HepG2 (cell line): ENCODE results near the gene SBNO2. TPM values are rescaled to one million over a fixed set of nuclear protein-coding genes. Genes with fewer than 3 reads are reported as not detected.

Source experiments
- AKAP8 ChIP-seq: sonication (generic); formaldehyde crosslinking; IDR thresholded peaks from 2 replicates; pipeline ENCODE4 v1.5.1; 2020; ENCODE audit warnings: mild to moderate bottlenecking, missing genetic modification reagents
- GPN1 ChIP-seq: sonication (generic); formaldehyde crosslinking; IDR thresholded peaks from 2 replicates; pipeline ENCODE4 v1.5.1; 2020; ENCODE audit warnings: missing genetic modification reagents, borderline replicate concordance
- HCFC1 ChIP-seq: fragments of 150-350 bp; IDR thresholded peaks from 2 replicates; pipeline ENCODE4 v1.6.1; 2014; ENCODE audit warnings: low read depth, low read length
- MED13 ChIP-seq: sonication (generic); formaldehyde crosslinking; IDR thresholded peaks from 2 replicates; pipeline ENCODE4 v1.5.0; 2020; ENCODE audit warnings: missing genetic modification reagents
- PHF21A ChIP-seq: sonication (generic); formaldehyde crosslinking; IDR thresholded peaks from 2 replicates; pipeline ENCODE4 v1.5.0; 2020; ENCODE audit warnings: mild to moderate bottlenecking, missing genetic modification reagents
- SRF ChIP-seq: IDR thresholded peaks from 2 replicates; pipeline ENCODE4 v1.6.1; 2011; ENCODE audit warnings: mild to moderate bottlenecking, low read depth, low read length, moderate library complexity
- ZBTB20 ChIP-seq: sonication (generic); formaldehyde crosslinking; IDR thresholded peaks from 2 replicates; pipeline ENCODE4 v1.8.1; 2023; ENCODE audit warnings: missing genetic modification reagents, low read depth, mild to moderate bottlenecking, borderline replicate concordance
- ZFP37 ChIP-seq: sonication (generic); formaldehyde crosslinking; IDR thresholded peaks from 2 replicates; pipeline ENCODE4 v1.4.0; 2020; ENCODE audit warnings: missing genetic modification reagents, borderline replicate concordance
- ZNF530 ChIP-seq: sonication (generic); formaldehyde crosslinking; IDR thresholded peaks from 2 replicates; pipeline ENCODE4 v1.5.0; 2020; ENCODE audit warnings: low read depth, mild to moderate bottlenecking, missing genetic modification reagents
- ZNF570 ChIP-seq: sonication (generic); formaldehyde crosslinking; IDR thresholded peaks from 2 replicates; pipeline ENCODE4 v1.4.0; 2020; ENCODE audit warnings: mild to moderate bottlenecking, missing genetic modification reagents, borderline replicate concordance
- ZNF614 ChIP-seq: IDR thresholded peaks from 2 replicates; pipeline ENCODE4 v1.6.1; 2018; ENCODE audit warnings: missing biosample characterization, missing genetic modification reagents, inconsistent platforms, borderline replicate concordance
- ZNF747 ChIP-seq: sonication (generic); formaldehyde crosslinking; IDR thresholded peaks from 2 replicates; pipeline ENCODE4 v1.8.1; 2023; ENCODE audit warnings: missing genetic modification reagents, mild to moderate bottlenecking, borderline replicate concordance
- ZNF761 ChIP-seq: sonication (generic); formaldehyde crosslinking; conservative IDR thresholded peaks from 2 replicates; pipeline ENCODE4 v1.4.0; 2020; ENCODE audit warnings: mild to moderate bottlenecking, missing genetic modification reagents
- polyA plus RNA-seq, 8 experiments: library from polyadenylated mRNA; depleted of rRNA in 3 of 8; stranded (reverse) in 7 of 8; unstranded in 1 of 8; fragments of >200 nt; fragmentation: Illumina TruSeq in 4 of 8; extraction: Trizol in 4 of 8; gene quantifications; 2 replicates each; pipeline versions ENCODE4 v1.2.1 to v1.2.3, GENCODE V29; 2011 to 2016; ENCODE audit warnings: low read depth in 4 of 8, missing spikeins in 1 of 8, mixed read lengths in 1 of 8; ENCODE audit not compliant: insufficient read depth in 1 of 8
- total RNA-seq, 5 experiments: library from RNA; depleted of rRNA; stranded (reverse); fragments of >200 nt; fragmentation: Illumina TruSeq; extraction: Trizol; gene quantifications; 2 replicates each; pipeline ENCODE4 v1.2.3, GENCODE V29; 2016; ENCODE audit warnings: low read depth in 1 of 5
- TF ChIP-seq, protein P1 (sequence below): sonication (generic); formaldehyde crosslinking; IDR thresholded peaks from 2 replicates; pipeline ENCODE4 v1.5.1; 2020; ENCODE audit warnings: mild to moderate bottlenecking, moderate library complexity, missing genetic modification reagents
- TF ChIP-seq, protein P2 (sequence below): fragments of 450-650 bp; IDR thresholded peaks from 2 replicates; pipeline ENCODE4 v1.6.1; 2017; ENCODE audit warnings: mild to moderate bottlenecking
- TF ChIP-seq, protein P3 (sequence below): sonication (generic); formaldehyde crosslinking; IDR thresholded peaks from 2 replicates; pipeline ENCODE4 v1.8.1; 2023; ENCODE audit warnings: mild to moderate bottlenecking, inconsistent platforms, moderate library complexity, missing genetic modification reagents, borderline replicate concordance
- TF ChIP-seq, protein P4 (sequence below): sonication (generic); formaldehyde crosslinking; IDR thresholded peaks from 2 replicates; pipeline ENCODE4 v1.8.1; 2023; ENCODE audit warnings: mild to moderate bottlenecking, missing genetic modification reagents
- TF ChIP-seq, protein P5 (sequence below): sonication (generic); formaldehyde crosslinking; conservative IDR thresholded peaks from 2 replicates; pipeline ENCODE4 v1.8.1; 2023; ENCODE audit warnings: missing genetic modification reagents

The SBNO2 gene
- total and polyA plus RNA-seq, 2 of the 13 experiments (the other 11 are each of a cell fraction or from before 2014, with no cell fraction given): 8.6 to 10.4 TPM

DNA sequence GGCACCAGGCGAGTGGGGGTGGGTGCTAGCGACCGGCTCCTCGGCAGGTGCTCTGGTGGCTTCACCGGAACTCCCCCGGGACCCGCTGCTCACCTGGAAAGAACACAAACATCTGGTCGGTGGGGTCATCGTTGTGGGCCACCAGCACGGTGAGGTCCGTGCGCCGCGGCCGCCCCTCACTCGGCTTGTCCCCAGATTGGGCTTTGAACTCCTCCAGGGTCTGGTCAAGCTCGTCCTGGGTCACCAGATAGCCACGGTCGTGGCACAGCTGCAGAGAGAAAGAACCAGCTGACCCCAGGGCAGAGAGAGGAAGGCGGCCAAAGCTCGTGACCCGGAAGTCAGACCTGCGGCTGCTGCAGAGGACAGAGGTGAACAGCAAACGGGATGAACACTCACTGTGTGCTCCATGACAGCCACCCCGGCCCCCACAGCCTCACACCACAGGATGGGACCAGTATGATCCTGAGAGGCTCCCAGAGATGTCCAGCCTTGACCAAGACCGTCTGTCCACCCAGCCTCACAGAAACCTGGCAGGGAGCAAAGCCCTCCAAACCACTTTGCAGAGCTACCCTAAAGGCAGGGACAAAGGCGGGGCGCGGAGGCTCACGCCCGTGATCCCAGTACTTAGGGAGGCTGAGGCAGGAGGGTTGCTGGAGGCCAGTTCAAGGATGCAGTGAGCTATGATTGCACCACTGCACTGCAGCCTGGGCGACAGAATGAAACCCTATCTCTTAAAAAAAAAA is 80.1 kb downstream of the SBNO2 start (continued):
- TF ChIP-seq MED13 (CRISPR knock-in tag): no peak
- TF ChIP-seq ZBTB20: no peak
- TF ChIP-seq, protein P1, sequence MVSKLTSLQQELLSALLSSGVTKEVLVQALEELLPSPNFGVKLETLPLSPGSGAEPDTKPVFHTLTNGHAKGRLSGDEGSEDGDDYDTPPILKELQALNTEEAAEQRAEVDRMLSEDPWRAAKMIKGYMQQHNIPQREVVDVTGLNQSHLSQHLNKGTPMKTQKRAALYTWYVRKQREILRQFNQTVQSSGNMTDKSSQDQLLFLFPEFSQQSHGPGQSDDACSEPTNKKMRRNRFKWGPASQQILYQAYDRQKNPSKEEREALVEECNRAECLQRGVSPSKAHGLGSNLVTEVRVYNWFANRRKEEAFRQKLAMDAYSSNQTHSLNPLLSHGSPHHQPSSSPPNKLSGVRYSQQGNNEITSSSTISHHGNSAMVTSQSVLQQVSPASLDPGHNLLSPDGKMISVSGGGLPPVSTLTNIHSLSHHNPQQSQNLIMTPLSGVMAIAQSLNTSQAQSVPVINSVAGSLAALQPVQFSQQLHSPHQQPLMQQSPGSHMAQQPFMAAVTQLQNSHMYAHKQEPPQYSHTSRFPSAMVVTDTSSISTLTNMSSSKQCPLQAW (CRISPR knock-in tag): 0 out of 2 replicates have a peak, but pooled peaks have one; percentile 51
- TF ChIP-seq, protein P2, sequence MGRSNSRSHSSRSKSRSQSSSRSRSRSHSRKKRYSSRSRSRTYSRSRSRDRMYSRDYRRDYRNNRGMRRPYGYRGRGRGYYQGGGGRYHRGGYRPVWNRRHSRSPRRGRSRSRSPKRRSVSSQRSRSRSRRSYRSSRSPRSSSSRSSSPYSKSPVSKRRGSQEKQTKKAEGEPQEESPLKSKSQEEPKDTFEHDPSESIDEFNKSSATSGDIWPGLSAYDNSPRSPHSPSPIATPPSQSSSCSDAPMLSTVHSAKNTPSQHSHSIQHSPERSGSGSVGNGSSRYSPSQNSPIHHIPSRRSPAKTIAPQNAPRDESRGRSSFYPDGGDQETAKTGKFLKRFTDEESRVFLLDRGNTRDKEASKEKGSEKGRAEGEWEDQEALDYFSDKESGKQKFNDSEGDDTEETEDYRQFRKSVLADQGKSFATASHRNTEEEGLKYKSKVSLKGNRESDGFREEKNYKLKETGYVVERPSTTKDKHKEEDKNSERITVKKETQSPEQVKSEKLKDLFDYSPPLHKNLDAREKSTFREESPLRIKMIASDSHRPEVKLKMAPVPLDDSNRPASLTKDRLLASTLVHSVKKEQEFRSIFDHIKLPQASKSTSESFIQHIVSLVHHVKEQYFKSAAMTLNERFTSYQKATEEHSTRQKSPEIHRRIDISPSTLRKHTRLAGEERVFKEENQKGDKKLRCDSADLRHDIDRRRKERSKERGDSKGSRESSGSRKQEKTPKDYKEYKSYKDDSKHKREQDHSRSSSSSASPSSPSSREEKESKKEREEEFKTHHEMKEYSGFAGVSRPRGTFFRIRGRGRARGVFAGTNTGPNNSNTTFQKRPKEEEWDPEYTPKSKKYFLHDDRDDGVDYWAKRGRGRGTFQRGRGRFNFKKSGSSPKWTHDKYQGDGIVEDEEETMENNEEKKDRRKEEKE: no peak
- TF ChIP-seq HCFC1: no peak
- TF ChIP-seq ZNF761 (CRISPR knock-in tag): no peak
- no peak for TF ChIP-seq AKAP8
- TF ChIP-seq, protein P3, sequence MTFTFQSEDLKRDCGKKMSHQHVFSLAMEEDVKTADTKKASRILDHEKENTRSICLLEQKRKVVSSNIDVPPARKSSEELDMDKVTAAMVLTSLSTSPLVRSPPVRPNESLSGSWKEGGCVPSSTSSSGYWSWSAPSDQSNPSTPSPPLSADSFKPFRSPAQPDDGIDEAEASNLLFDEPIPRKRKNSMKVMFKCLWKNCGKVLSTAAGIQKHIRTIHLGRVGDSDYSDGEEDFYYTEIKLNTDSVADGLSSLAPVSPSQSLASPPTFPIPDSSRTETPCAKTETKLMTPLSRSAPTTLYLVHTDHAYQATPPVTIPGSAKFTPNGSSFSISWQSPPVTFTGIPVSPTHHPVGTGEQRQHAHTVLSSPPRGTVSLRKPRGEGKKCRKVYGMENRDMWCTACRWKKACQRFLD (CRISPR knock-in tag): no peak
- TF ChIP-seq ZNF747 (CRISPR knock-in tag): no peak
- no peak for TF ChIP-seq SRF
- no peak for TF ChIP-seq ZNF570 (CRISPR knock-in tag)
- TF ChIP-seq GPN1 (CRISPR knock-in tag): no peak
- TF ChIP-seq PHF21A (CRISPR knock-in tag): no peak
- no peak for TF ChIP-seq ZNF614 (CRISPR knock-in tag)
- TF ChIP-seq, protein P4, sequence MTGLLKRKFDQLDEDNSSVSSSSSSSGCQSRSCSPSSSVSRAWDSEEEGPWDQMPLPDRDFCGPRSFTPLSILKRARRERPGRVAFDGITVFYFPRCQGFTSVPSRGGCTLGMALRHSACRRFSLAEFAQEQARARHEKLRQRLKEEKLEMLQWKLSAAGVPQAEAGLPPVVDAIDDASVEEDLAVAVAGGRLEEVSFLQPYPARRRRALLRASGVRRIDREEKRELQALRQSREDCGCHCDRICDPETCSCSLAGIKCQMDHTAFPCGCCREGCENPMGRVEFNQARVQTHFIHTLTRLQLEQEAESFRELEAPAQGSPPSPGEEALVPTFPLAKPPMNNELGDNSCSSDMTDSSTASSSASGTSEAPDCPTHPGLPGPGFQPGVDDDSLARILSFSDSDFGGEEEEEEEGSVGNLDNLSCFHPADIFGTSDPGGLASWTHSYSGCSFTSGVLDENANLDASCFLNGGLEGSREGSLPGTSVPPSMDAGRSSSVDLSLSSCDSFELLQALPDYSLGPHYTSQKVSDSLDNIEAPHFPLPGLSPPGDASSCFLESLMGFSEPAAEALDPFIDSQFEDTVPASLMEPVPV: no peak
- TF ChIP-seq ZFP37: 0 out of 2 replicates have a peak, but pooled peaks have one; percentile 64
- TF ChIP-seq ZNF530 (CRISPR knock-in tag): no peak
- TF ChIP-seq, protein P5, sequence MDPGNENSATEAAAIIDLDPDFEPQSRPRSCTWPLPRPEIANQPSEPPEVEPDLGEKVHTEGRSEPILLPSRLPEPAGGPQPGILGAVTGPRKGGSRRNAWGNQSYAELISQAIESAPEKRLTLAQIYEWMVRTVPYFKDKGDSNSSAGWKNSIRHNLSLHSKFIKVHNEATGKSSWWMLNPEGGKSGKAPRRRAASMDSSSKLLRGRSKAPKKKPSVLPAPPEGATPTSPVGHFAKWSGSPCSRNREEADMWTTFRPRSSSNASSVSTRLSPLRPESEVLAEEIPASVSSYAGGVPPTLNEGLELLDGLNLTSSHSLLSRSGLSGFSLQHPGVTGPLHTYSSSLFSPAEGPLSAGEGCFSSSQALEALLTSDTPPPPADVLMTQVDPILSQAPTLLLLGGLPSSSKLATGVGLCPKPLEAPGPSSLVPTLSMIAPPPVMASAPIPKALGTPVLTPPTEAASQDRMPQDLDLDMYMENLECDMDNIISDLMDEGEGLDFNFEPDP: no peak
